Stimulated activated CD8-positive, alpha-beta memory T cell treated with anti-CD3 and anti-CD28 coated beads, Interleukin-12 subunit alpha, Interleukin-12 subunit beta, amount 100 ng/mL, for 1 hour (primary cell): ENCODE data around the gene ACTL6B.
"Not testable (repeated sequence)": the region's sequence is repeated elsewhere in the genome, so short reads cannot be mapped to it uniquely, and the experiment has no call there.

Experiments
- DNase-seq: peaks from one replicate; pipeline ENCODE4 v3.0.0-alpha.2; 2020; ENCODE audit warnings: low read depth

Gene ACTL6B

GRCh38 chr7:100655908-100656674 lies at the start of gene ACTL6B:
Gene ACTL6B, minus strand, starts transcription at chr7:100656448. Its CDS starts 94 bp downstream, at chr7:100656354.
- DNase-seq, result peak; percentile 20

- peak; percentile 63 for DNase-seq
These were observed 49.1 kb upstream of the ACTL6B start for GRCh38 chr7:100705320-100705752.

- not testable (repeated sequence) for DNase-seq
These were observed 44.8 kb upstream of the ACTL6B start for GRCh38 chr7:100701089-100701488.

GRCh38 chr7:100699018-100699417 lies 42.8 kb upstream of the ACTL6B start:
- DNase-seq, result no peak

- no peak for DNase-seq
These were observed 39.9 kb upstream of the ACTL6B start for GRCh38 chr7:100696123-100696521.

- DNase-seq, result peak; percentile 48
These were observed 38.0 kb upstream of the ACTL6B start, which contains the start of gene GIGYF1 for GRCh38 chr7:100694098-100694745. Gene GIGYF1, minus strand, starts transcription at chr7:100694250. Its CDS starts 6,012 bp downstream, at chr7:100688238.

- no peak for DNase-seq
These were observed 37.3 kb upstream of the ACTL6B start for GRCh38 chr7:100693312-100694097.

GRCh38 chr7:100692578-100692961 lies 36.3 kb upstream of the ACTL6B start:
- DNase-seq, result no peak

GRCh38 chr7:100691676-100692577 lies 35.7 kb upstream of the ACTL6B start:
- DNase-seq, result peak; percentile 70

- DNase-seq, result no peak
These were observed 33.2 kb upstream of the ACTL6B start for GRCh38 chr7:100689230-100690135.

GRCh38 chr7:100688326-100688860 lies 32.1 kb upstream of the ACTL6B start:
- DNase-seq, result no peak

GRCh38 chr7:100687751-100688300 lies 31.6 kb upstream of the ACTL6B start:
- no peak for DNase-seq

- no peak for DNase-seq
These were observed 31.0 kb upstream of the ACTL6B start for GRCh38 chr7:100687261-100687660.

GRCh38 chr7:100686822-100687211 lies 30.6 kb upstream of the ACTL6B start:
- DNase-seq, result no peak

- DNase-seq, result no peak
These were observed 30.1 kb upstream of the ACTL6B start for GRCh38 chr7:100686201-100686821.

GRCh38 chr7:100685631-100686145 lies 29.4 kb upstream of the ACTL6B start:
- no peak for DNase-seq

GRCh38 chr7:100685049-100685605 lies 28.9 kb upstream of the ACTL6B start:
- no peak for DNase-seq

GRCh38 chr7:100684534-100685042 lies 28.3 kb upstream of the ACTL6B start:
- no peak for DNase-seq
